Measurements from ENCODE around the gene GCSAM. TPM values are rescaled to one million over a fixed set of nuclear protein-coding genes. Genes with fewer than 3 reads are reported as not detected.

GCSAM gene
- total and polyA plus RNA-seq, 2 donors (not counting 3 experiments of a cell fraction or from before 2014, with no cell fraction given), result not detected

- no peaks in the 10 kb centered on the region for H3K27me3 ChIP-seq (ENCODE audit: control insufficient read depth in 2 of 2, insufficient read depth in 2 of 2, low read length in 2 of 2)
- ChIA-PET POLR2A (interaction anchor here (0.6 kb wide), 1 partner anchor 1722 kb away, joined by 3 read pairs; the partner anchor contains the start of gene GRAMD1C), CTCF (interaction anchor here (0.9 to 1.8 kb wide), 2 partner anchors 11 to 19 kb away, joined by 3 to 5 read pairs; no protein-coding TSS in a partner anchor)
- H3K9me1 ChIP-seq (replicated peaks; ENCODE audit: control insufficient read depth, extremely low read depth, insufficient read depth, low read length), result no peaks in the 10 kb centered on the region
- TF ChIP-seq EZH2 (IDR thresholded peaks at IDR 0.05; ENCODE audit: borderline replicate concordance, low read depth, low read length, severe bottlenecking) (no peak), MAX (IDR thresholded peaks at IDR 0.05; ENCODE audit: insufficient read depth, insufficient read length) (no peak), POLR2AphosphoS5 (IDR thresholded peaks at IDR 0.05; ENCODE audit: insufficient read depth, low read depth, low read length) (no peak), GATA2 (IDR thresholded peaks at IDR 0.05; ENCODE audit: insufficient read depth, insufficient read length, low read depth, low read length) (no peak), FOS (IDR thresholded peaks at IDR 0.05; ENCODE audit: borderline replicate concordance, insufficient read depth, low read length) (no peak), MYC (IDR thresholded peaks at IDR 0.05; ENCODE audit: low read depth, low read length) (no peak), JUN (IDR thresholded peaks at IDR 0.05; ENCODE audit: borderline replicate concordance, insufficient read depth, insufficient read length, low read depth) (no peak)
- FAIRE-seq (peak; percentile 53), DNase-seq (ENCODE audit: low read depth, low spot score) (peak; percentile 61)
- no peaks in the 10 kb centered on the region for H3K79me2 ChIP-seq (ENCODE audit: control insufficient read depth, insufficient read depth, low read length)
- H4K20me1 ChIP-seq (replicated peaks; ENCODE audit: control insufficient read depth, extremely low read depth, insufficient read depth, low read length), result no peaks in the 10 kb centered on the region
- peak overlapping the region in 2 of 3 experiments; percentile 18 to 29 for H3K4me3 ChIP-seq (replicated peaks in 1 of 3; ENCODE audit: insufficient read depth in 1 of 3, low read depth in 1 of 3, low read length in 3 of 3)
- H3K9ac ChIP-seq (replicated peaks; ENCODE audit: extremely low read depth, insufficient read depth, low read length), result peak overlapping the region; percentile 24
- H3K27ac ChIP-seq (ENCODE audit: insufficient read depth, low read depth, low read length), result no peak overlapping the region
- peaks cover 7% of the 10 kb centered on the region for H3K4me1 ChIP-seq (ENCODE audit: control insufficient read depth, extremely low read depth, insufficient read depth, low read length)
- dilution Hi-C loops (cut with MboI; ENCODE audit: extremely low pct_ligation_motif_present, low sequenced_read_pairs) (no loop called here), intact Hi-C loops (cut with micrococcal nuclease) (loop anchor here (10.0 kb wide), 2 partner anchors 208 to 318 kb away; no protein-coding TSS in a partner anchor)
- H2AFZ ChIP-seq (ENCODE audit: low read depth, low read length), result peak overlapping the region; percentile 76
- H3K36me3 ChIP-seq (ENCODE audit: control insufficient read depth in 2 of 2, extremely low read depth in 1 of 2, insufficient read depth in 2 of 2, low read length in 2 of 2), result no peaks in the 10 kb centered on the region
- no TSS peak for BruUV-seq (replicated peaks)
- peak overlapping the region; percentile 64 for H3K4me2 ChIP-seq (ENCODE audit: insufficient read depth, low read length)
- H3K9me3 ChIP-seq (replicated peaks; ENCODE audit: control insufficient read depth, insufficient read depth, low read length), result no peaks in the 10 kb centered on the region
Observed at GRCh38 chr3:112116748-112117186, 16.3 kb downstream of the GCSAM start.

Data from endothelial cell of umbilical vein (primary cell).